ENCODE data around the gene EGF. TPM values are rescaled to one million over a fixed set of nuclear protein-coding genes. Genes with fewer than 3 reads are reported as not detected.

The EGF gene
- total RNA-seq, 1 donor from 2014 or later = 24.5 TPM

DNA sequence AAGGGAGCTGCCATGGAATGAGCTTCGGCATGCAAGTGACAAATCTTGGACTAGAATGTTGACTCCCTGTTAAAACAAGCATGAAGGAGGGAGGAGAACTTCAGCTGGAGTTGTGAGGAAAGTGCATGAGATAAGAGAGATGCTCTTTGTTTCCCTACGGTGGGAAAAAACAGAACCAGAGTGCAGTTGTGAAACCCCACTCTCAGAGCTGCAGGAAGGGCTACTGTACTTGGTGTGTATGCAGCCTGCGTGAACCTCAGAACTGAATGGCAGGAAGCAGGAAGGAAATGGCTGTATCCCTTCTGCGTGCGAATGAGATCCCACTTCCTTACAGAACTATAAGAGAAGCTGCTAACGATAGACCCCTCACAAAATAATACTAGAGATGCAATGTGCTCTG lies 57.2 kb downstream of the EGF start:
- H3K9me3 ChIP-seq (ENCODE audit: control insufficient read depth in 3 of 3, low read length in 3 of 3) = no peaks in the 10 kb centered on the region
- no peak overlapping the region for H3K4me3 ChIP-seq (ENCODE audit: low read length in 3 of 3)
- no peaks in the 10 kb centered on the region for H3K27me3 ChIP-seq (ENCODE audit: control insufficient read depth in 3 of 3, insufficient read depth in 3 of 3, low read length in 3 of 3)
- no peak overlapping the region for H3K9ac ChIP-seq (ENCODE audit: low read depth in 1 of 3, low read length in 3 of 3)
- peaks cover 0 to 11% (median 6%) of the 10 kb centered on the region in 3 donors for H3K36me3 ChIP-seq (ENCODE audit: control insufficient read depth in 3 of 3, insufficient read depth in 3 of 3, low read length in 3 of 3)
- no peak overlapping the region for H3K27ac ChIP-seq (ENCODE audit: low read depth, low read length)
- no peaks in the 10 kb centered on the region for H3K4me1 ChIP-seq (ENCODE audit: control insufficient read depth in 3 of 3, insufficient read depth in 3 of 3, low read length in 3 of 3)

- H3K27me3 ChIP-seq (ENCODE audit: control insufficient read depth in 3 of 3, insufficient read depth in 3 of 3, low read length in 3 of 3) = no peaks in the 10 kb centered on the region
- H3K36me3 ChIP-seq (ENCODE audit: control insufficient read depth in 3 of 3, insufficient read depth in 3 of 3, low read length in 3 of 3) = peaks cover 0 to 17% (median 16%) of the 10 kb centered on the region in 3 donors
- H3K9me3 ChIP-seq (ENCODE audit: control insufficient read depth in 3 of 3, low read length in 3 of 3) = no peaks in the 10 kb centered on the region
- H3K4me1 ChIP-seq (ENCODE audit: control insufficient read depth in 3 of 3, insufficient read depth in 3 of 3, low read length in 3 of 3) = no peaks in the 10 kb centered on the region
- no peak overlapping the region for H3K4me3 ChIP-seq (ENCODE audit: low read length in 3 of 3)
- H3K9ac ChIP-seq (ENCODE audit: low read depth in 1 of 3, low read length in 3 of 3) = no peak overlapping the region
- no peak overlapping the region for H3K27ac ChIP-seq (ENCODE audit: low read depth, low read length)
These were observed 60.3 kb downstream of the EGF start for GRCh38 chr4:109972786-109973528.

DNA sequence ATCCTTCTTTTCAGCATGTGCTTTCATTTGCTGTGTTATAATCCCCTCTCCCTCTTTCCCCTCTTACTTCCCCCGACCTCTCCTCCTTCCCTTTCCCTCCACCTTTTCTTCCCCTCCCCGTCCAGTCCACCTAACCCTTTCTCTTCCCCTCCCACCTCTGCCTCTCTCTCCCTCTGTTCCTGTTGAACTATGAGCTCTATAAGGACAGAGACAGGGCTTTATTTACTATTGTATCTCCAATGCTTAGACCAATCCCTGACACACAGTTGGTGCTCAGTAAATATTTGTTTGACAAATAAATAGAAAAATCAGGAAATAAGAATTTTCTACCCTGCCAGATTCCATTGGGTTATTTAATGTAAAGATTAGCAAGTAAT lies 60.8 kb downstream of the EGF start:
- Histone ChIP-seq H3K36me3 (ENCODE audit: control insufficient read depth in 3 of 3, insufficient read depth in 3 of 3, low read length in 3 of 3) (peaks cover 0 to 17% (median 16%) of the 10 kb centered on the region in 3 donors), H3K9ac (ENCODE audit: low read depth in 1 of 3, low read length in 3 of 3) (no peak overlapping the region), H3K9me3 (ENCODE audit: control insufficient read depth in 3 of 3, low read length in 3 of 3) (no peaks in the 10 kb centered on the region), H3K4me3 (ENCODE audit: low read length in 3 of 3) (no peak overlapping the region), H3K27me3 (ENCODE audit: control insufficient read depth in 3 of 3, insufficient read depth in 3 of 3, low read length in 3 of 3) (no peaks in the 10 kb centered on the region), H3K27ac (ENCODE audit: low read depth, low read length) (no peak overlapping the region), H3K4me1 (ENCODE audit: control insufficient read depth in 3 of 3, insufficient read depth in 3 of 3, low read length in 3 of 3) (no peaks in the 10 kb centered on the region)

DNA sequence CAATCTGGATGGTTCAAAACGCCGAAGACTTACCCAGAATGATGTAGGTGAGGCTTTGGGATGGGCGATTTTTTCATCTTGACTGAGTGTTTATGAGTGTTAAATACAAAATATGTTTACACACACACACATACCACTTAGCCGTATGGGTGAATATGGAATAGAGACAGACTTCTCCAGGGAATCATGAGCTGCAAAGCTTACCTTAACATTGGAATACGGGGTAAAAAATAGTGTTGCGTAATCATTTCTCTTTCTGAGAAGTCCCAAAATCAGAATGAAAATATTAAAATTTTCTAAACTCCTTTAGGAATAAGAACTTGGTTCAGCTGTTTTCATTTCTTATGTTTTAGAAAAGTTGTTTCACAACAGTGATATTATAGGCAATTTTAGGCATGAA lies 63.5 kb downstream of the EGF start:
- H3K4me1 ChIP-seq (ENCODE audit: control insufficient read depth in 3 of 3, insufficient read depth in 3 of 3, low read length in 3 of 3) = no peaks in the 10 kb centered on the region
- H3K4me3 ChIP-seq (ENCODE audit: low read length in 3 of 3) = no peak overlapping the region
- no peak overlapping the region for H3K27ac ChIP-seq (ENCODE audit: low read depth, low read length)
- no peaks in the 10 kb centered on the region for H3K9me3 ChIP-seq (ENCODE audit: control insufficient read depth in 3 of 3, low read length in 3 of 3)
- H3K27me3 ChIP-seq (ENCODE audit: control insufficient read depth in 3 of 3, insufficient read depth in 3 of 3, low read length in 3 of 3) = no peaks in the 10 kb centered on the region
- peaks cover 0 to 16% (median 13%) of the 10 kb centered on the region in 3 donors for H3K36me3 ChIP-seq (ENCODE audit: control insufficient read depth in 3 of 3, insufficient read depth in 3 of 3, low read length in 3 of 3)
- no peak overlapping the region for H3K9ac ChIP-seq (ENCODE audit: low read depth in 1 of 3, low read length in 3 of 3)

DNA sequence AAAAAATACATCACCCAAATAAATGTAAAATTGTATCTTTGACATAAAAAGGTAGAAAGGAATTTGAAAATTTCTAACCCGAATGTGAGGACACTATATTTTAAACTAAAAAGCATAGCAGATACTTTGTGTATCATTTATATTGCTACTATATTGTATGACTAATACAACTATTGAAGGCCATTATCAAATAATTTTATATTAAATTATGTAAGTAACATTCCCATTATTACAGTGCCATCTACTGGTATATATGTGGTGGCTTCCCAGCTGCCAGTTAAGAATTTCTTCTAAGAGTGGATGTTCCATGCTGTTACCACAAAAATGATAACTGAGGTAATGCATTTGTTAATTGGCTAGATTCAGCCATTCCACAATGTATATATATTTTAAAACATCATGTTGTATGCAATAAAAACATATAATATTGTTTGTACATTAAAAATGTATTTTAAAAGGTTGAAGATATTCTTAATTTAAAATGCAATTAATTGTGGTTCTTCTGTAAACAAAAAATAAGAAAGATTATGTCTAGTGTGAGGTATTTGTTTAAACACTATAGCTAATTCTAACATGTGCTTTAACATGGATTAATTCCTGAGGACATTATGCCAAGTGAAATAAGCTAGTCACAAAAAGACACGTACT lies 65.3 kb downstream of the EGF start:
- Histone ChIP-seq H3K4me3 (ENCODE audit: low read length in 3 of 3) (no peak overlapping the region), H3K9ac (ENCODE audit: low read depth in 1 of 3, low read length in 3 of 3) (no peak overlapping the region), H3K27ac (ENCODE audit: low read depth, low read length) (no peak overlapping the region), H3K36me3 (ENCODE audit: control insufficient read depth in 3 of 3, insufficient read depth in 3 of 3, low read length in 3 of 3) (peaks cover 0 to 16% (median 13%) of the 10 kb centered on the region in 3 donors), H3K9me3 (ENCODE audit: control insufficient read depth in 3 of 3, low read length in 3 of 3) (no peaks in the 10 kb centered on the region), H3K27me3 (ENCODE audit: control insufficient read depth in 3 of 3, insufficient read depth in 3 of 3, low read length in 3 of 3) (no peaks in the 10 kb centered on the region), H3K4me1 (ENCODE audit: control insufficient read depth in 3 of 3, insufficient read depth in 3 of 3, low read length in 3 of 3) (no peaks in the 10 kb centered on the region)

- Histone ChIP-seq H3K9ac (ENCODE audit: low read depth in 1 of 3, low read length in 3 of 3) (no peak overlapping the region), H3K27me3 (ENCODE audit: control insufficient read depth in 3 of 3, insufficient read depth in 3 of 3, low read length in 3 of 3) (no peaks in the 10 kb centered on the region), H3K4me1 (ENCODE audit: control insufficient read depth in 3 of 3, insufficient read depth in 3 of 3, low read length in 3 of 3) (no peaks in the 10 kb centered on the region), H3K36me3 (ENCODE audit: control insufficient read depth in 3 of 3, insufficient read depth in 3 of 3, low read length in 3 of 3) (peaks cover 0 to 19% (median 16%) of the 10 kb centered on the region in 3 donors), H3K4me3 (ENCODE audit: low read length in 3 of 3) (no peak overlapping the region), H3K9me3 (ENCODE audit: control insufficient read depth in 3 of 3, low read length in 3 of 3) (no peaks in the 10 kb centered on the region), H3K27ac (ENCODE audit: low read depth, low read length) (no peak overlapping the region)
These were observed 66.2 kb downstream of the EGF start for GRCh38 chr4:109978704-109979454.

- H3K9me3 ChIP-seq (ENCODE audit: control insufficient read depth in 3 of 3, low read length in 3 of 3) = no peaks in the 10 kb centered on the region
- no peak overlapping the region for H3K4me3 ChIP-seq (ENCODE audit: low read length in 3 of 3)
- no peak overlapping the region for H3K27ac ChIP-seq (ENCODE audit: low read depth, low read length)
- H3K36me3 ChIP-seq (ENCODE audit: control insufficient read depth in 3 of 3, insufficient read depth in 3 of 3, low read length in 3 of 3) = peaks cover 0 to 24% (median 17%) of the 10 kb centered on the region in 3 donors
- H3K4me1 ChIP-seq (ENCODE audit: control insufficient read depth in 3 of 3, insufficient read depth in 3 of 3, low read length in 3 of 3) = peaks cover 0 to 4% (median 0%) of the 10 kb centered on the region in 3 donors
- H3K27me3 ChIP-seq (ENCODE audit: control insufficient read depth in 3 of 3, insufficient read depth in 3 of 3, low read length in 3 of 3) = no peaks in the 10 kb centered on the region
- H3K9ac ChIP-seq (ENCODE audit: low read depth in 1 of 3, low read length in 3 of 3) = no peak overlapping the region
These were observed 67.4 kb downstream of the EGF start for GRCh38 chr4:109979920-109980717.

DNA sequence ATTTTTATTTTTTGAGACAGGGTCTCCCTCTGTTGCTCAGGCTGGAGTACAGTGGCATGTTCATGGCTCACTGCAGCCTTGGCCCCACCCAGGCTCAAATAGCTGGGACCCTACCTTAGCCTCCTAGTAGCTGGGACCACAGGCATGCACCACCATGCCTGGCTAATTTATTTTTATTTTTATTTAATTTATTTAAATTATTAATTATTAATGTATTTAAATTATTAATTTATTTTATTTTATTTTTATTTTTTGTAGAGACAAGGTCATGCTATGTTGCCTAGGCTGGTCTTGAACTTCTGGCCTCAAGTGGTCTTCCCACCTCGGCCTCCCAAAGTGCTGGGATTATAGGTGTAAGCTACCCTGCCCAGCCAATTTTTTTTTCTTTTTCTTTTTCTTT lies 69.3 kb downstream of the EGF start:
- peaks cover 0 to 19% (median 10%) of the 10 kb centered on the region in 3 donors for H3K36me3 ChIP-seq (ENCODE audit: control insufficient read depth in 3 of 3, insufficient read depth in 3 of 3, low read length in 3 of 3)
- no peak overlapping the region for H3K27ac ChIP-seq (ENCODE audit: low read depth, low read length)
- no peak overlapping the region for H3K4me3 ChIP-seq (ENCODE audit: low read length in 3 of 3)
- H3K27me3 ChIP-seq (ENCODE audit: control insufficient read depth in 3 of 3, insufficient read depth in 3 of 3, low read length in 3 of 3) = no peaks in the 10 kb centered on the region
- H3K4me1 ChIP-seq (ENCODE audit: control insufficient read depth in 3 of 3, insufficient read depth in 3 of 3, low read length in 3 of 3) = peaks cover 4 to 13% (median 5%) of the 10 kb centered on the region in 3 donors
- no peaks in the 10 kb centered on the region for H3K9me3 ChIP-seq (ENCODE audit: control insufficient read depth in 3 of 3, low read length in 3 of 3)
- H3K9ac ChIP-seq (ENCODE audit: low read depth in 1 of 3, low read length in 3 of 3) = no peak overlapping the region

DNA sequence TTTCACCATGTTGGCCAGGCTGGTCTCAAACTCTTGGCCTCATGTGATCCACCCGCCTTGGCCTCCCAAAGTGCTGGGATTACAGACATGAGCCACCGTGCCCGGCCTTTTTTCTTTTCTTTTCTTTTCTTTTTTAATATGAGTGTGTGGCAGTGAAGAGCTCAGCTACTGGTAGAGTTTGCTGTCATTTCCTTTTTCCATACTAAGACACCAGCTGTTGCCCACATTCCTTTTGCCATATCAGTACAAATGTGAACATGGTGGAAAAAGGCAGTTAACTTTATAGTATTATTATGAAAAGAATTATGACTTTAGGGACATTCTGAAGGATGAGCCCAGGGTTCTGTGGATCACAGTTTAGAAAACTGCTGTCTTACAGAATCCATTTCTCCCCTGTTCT lies 69.8 kb downstream of the EGF start:
- peaks cover 0 to 23% (median 9%) of the 10 kb centered on the region in 3 donors for H3K36me3 ChIP-seq (ENCODE audit: control insufficient read depth in 3 of 3, insufficient read depth in 3 of 3, low read length in 3 of 3)
- no peak overlapping the region for H3K27ac ChIP-seq (ENCODE audit: low read depth, low read length)
- no peak overlapping the region for H3K9ac ChIP-seq (ENCODE audit: low read depth in 1 of 3, low read length in 3 of 3)
- peaks cover 4 to 13% (median 5%) of the 10 kb centered on the region in 3 donors for H3K4me1 ChIP-seq (ENCODE audit: control insufficient read depth in 3 of 3, insufficient read depth in 3 of 3, low read length in 3 of 3)
- no peaks in the 10 kb centered on the region for H3K9me3 ChIP-seq (ENCODE audit: control insufficient read depth in 3 of 3, low read length in 3 of 3)
- no peaks in the 10 kb centered on the region for H3K27me3 ChIP-seq (ENCODE audit: control insufficient read depth in 3 of 3, insufficient read depth in 3 of 3, low read length in 3 of 3)
- no peak overlapping the region for H3K4me3 ChIP-seq (ENCODE audit: low read length in 3 of 3)

Data from skeletal muscle tissue (tissue), 4 donors.